ENCODE measurements around the gene MYB. TPM values are rescaled to one million over a fixed set of nuclear protein-coding genes. Genes with fewer than 3 reads are reported as not detected.

The MYB gene
- total and polyA plus RNA-seq, 2 experiments from 2014 or later = 0.17 to 0.36 TPM

DNA sequence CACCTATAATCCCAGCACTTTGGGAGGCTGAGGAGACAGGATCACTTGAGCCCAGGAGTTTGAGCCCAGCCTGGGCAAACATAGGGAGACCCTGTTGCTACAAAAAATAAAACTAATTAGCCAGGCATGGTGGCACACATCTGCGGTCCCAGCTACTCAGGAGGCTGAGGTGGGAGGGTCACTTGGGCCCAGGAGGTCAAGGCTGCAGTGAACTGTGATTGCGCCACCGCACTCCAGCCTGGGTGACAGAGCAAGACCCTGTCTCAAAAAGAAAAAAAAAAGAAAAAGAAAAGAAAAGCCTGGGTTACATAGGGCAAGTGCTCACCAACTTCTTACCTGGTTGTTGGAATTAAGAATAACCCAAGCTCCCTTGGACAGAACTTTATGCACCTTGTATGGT lies 14.6 kb upstream of the MYB start:
- no peaks in the 10 kb centered on the region for H3K4me1 ChIP-seq (ENCODE audit: insufficient read depth)
- WGBS (ENCODE audit: low lambda C conversion rate, missing lambda C conversion rate) = 92% methylated on average over 3 of the region's 3 CpGs
- H3K4me3 ChIP-seq = no peak overlapping the region
- no peaks in the 10 kb centered on the region for H3K79me2 ChIP-seq
- no peaks in the 10 kb centered on the region for H3K9me2 ChIP-seq (replicated peaks; ENCODE audit: insufficient read depth)
- DNase-seq (ENCODE audit: low spot score) = no peak
- H3K36me3 ChIP-seq (replicated peaks; ENCODE audit: insufficient read depth, low read depth) = no peaks in the 10 kb centered on the region
- no peak for TF ChIP-seq EZH2phosphoT487 (IDR thresholded peaks at IDR 0.05; ENCODE audit: low read depth, severe bottlenecking, unreplicated experiment)
- no peak for TF ChIP-seq CTCF (IDR thresholded peaks at IDR 0.05; ENCODE audit: poor library complexity)
- TF ChIP-seq EZH2 (IDR thresholded peaks at IDR 0.05; ENCODE audit: borderline replicate concordance) = no peak
- H3K9me3 ChIP-seq (ENCODE audit: low read depth) = no peaks in the 10 kb centered on the region
- no peaks in the 10 kb centered on the region for H4K20me1 ChIP-seq (ENCODE audit: insufficient read depth, poor library complexity, severe bottlenecking)
- H3K27ac ChIP-seq = no peak overlapping the region
- H2AFZ ChIP-seq = no peak overlapping the region
- H3K27me3 ChIP-seq = no peaks in the 10 kb centered on the region
- no peak overlapping the region for H3K4me2 ChIP-seq

DNA sequence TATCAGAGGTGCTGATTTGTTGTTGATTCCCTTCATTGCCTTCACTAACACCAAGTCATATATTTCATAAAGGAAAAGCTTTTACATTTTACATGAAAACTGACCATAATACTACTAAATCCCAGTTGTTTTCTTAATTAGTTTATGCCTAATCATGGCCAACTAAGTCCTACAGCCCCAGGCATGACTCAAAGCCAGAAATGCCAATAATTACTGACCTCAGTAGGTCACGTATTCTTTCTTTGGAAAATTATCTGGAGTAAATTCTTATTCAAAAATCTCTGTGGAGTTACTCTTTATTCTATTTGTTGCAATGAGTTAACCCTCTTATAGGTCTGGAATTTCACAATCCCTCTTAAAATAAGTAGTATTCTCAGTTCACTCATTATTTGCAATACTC lies 13.5 kb upstream of the MYB start:
- no peaks in the 10 kb centered on the region for H3K9me2 ChIP-seq (replicated peaks; ENCODE audit: insufficient read depth)
- TF ChIP-seq EZH2 (IDR thresholded peaks at IDR 0.05; ENCODE audit: borderline replicate concordance) (no peak), EZH2phosphoT487 (IDR thresholded peaks at IDR 0.05; ENCODE audit: low read depth, severe bottlenecking, unreplicated experiment) (no peak), CTCF (IDR thresholded peaks at IDR 0.05; ENCODE audit: poor library complexity) (no peak)
- no peaks in the 10 kb centered on the region for H3K79me2 ChIP-seq
- H3K4me3 ChIP-seq = no peak overlapping the region
- no peak for DNase-seq (ENCODE audit: low spot score)
- no peak overlapping the region for H3K4me2 ChIP-seq
- H3K4me1 ChIP-seq (ENCODE audit: insufficient read depth) = no peaks in the 10 kb centered on the region
- WGBS (ENCODE audit: low lambda C conversion rate, missing lambda C conversion rate) = 88% methylated on average over 1 of the region's 1 CpG
- H3K36me3 ChIP-seq (replicated peaks; ENCODE audit: insufficient read depth, low read depth) = no peaks in the 10 kb centered on the region
- no peak overlapping the region for H3K27ac ChIP-seq
- no peaks in the 10 kb centered on the region for H4K20me1 ChIP-seq (ENCODE audit: insufficient read depth, poor library complexity, severe bottlenecking)
- H3K27me3 ChIP-seq = no peaks in the 10 kb centered on the region
- no peak overlapping the region for H2AFZ ChIP-seq
- no peaks in the 10 kb centered on the region for H3K9me3 ChIP-seq (ENCODE audit: low read depth)

- TF ChIP-seq EZH2phosphoT487 (IDR thresholded peaks at IDR 0.05; ENCODE audit: low read depth, severe bottlenecking, unreplicated experiment) = no peak
- no peak for TF ChIP-seq EZH2 (IDR thresholded peaks at IDR 0.05; ENCODE audit: borderline replicate concordance)
- no peak for TF ChIP-seq CTCF (IDR thresholded peaks at IDR 0.05; ENCODE audit: poor library complexity)
- Histone ChIP-seq H3K4me1 (ENCODE audit: insufficient read depth) (no peaks in the 10 kb centered on the region), H3K36me3 (replicated peaks; ENCODE audit: insufficient read depth, low read depth) (no peaks in the 10 kb centered on the region), H3K9me3 (ENCODE audit: low read depth) (no peaks in the 10 kb centered on the region), H3K27me3 (no peaks in the 10 kb centered on the region), H3K27ac (no peak overlapping the region), H3K79me2 (no peaks in the 10 kb centered on the region), H4K20me1 (ENCODE audit: insufficient read depth, poor library complexity, severe bottlenecking) (no peaks in the 10 kb centered on the region), H2AFZ (no peak overlapping the region), H3K9me2 (replicated peaks; ENCODE audit: insufficient read depth) (no peaks in the 10 kb centered on the region), H3K4me2 (no peak overlapping the region), H3K4me3 (no peak overlapping the region)
- DNase-seq (ENCODE audit: low spot score) = no peak
Measured at GRCh38 chr6:135168766-135169165, 12.3 kb upstream of the MYB start.

DNA sequence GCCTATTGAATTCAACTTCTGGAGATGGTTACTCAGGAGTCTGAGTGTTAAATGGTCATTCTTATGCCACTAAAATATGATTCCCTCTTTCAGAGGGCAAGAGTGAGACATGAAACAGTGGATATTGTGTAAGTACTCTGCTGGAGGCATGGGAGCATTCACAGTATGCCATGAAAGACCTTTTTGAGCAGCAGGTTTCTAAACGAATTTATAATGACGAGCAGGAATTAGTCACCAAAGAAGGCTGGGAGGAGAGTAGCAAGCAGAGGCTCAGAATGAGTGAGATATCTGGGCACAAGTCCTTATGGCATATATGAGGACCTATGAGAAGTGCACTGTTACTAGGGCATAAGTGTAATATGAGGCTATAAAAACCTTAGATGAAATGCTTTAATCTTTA lies 10.9 kb upstream of the MYB start:
- Histone ChIP-seq H3K9me3 (ENCODE audit: low read depth) (no peaks in the 10 kb centered on the region), H3K36me3 (replicated peaks; ENCODE audit: insufficient read depth, low read depth) (no peaks in the 10 kb centered on the region), H3K4me1 (ENCODE audit: insufficient read depth) (no peaks in the 10 kb centered on the region), H3K4me3 (no peak overlapping the region), H3K9me2 (replicated peaks; ENCODE audit: insufficient read depth) (no peaks in the 10 kb centered on the region), H3K27me3 (no peaks in the 10 kb centered on the region), H3K4me2 (no peak overlapping the region), H3K79me2 (no peaks in the 10 kb centered on the region), H2AFZ (no peak overlapping the region), H4K20me1 (ENCODE audit: insufficient read depth, poor library complexity, severe bottlenecking) (no peaks in the 10 kb centered on the region), H3K27ac (no peak overlapping the region)
- 70% methylated on average over 2 of the region's 2 CpGs for WGBS (ENCODE audit: low lambda C conversion rate, missing lambda C conversion rate)
- TF ChIP-seq EZH2 (IDR thresholded peaks at IDR 0.05; ENCODE audit: borderline replicate concordance) = no peak
- TF ChIP-seq CTCF (IDR thresholded peaks at IDR 0.05; ENCODE audit: poor library complexity) = no peak
- TF ChIP-seq EZH2phosphoT487 (IDR thresholded peaks at IDR 0.05; ENCODE audit: low read depth, severe bottlenecking, unreplicated experiment) = no peak
- no peak for DNase-seq (ENCODE audit: low spot score)

All from hepatocyte (in vitro differentiated cells).